Measurements from ENCODE around the gene GABRB1.

Gene GABRB1

GRCh38 chr4:47194036-47194737, 162.8 kb downstream of the GABRB1 start:
- no peak for TF ChIP-seq EZH2 (IDR thresholded peaks at IDR 0.05; ENCODE audit: borderline replicate concordance, low read depth, low read length, severe bottlenecking)
- TF ChIP-seq CTCF (IDR thresholded peaks at IDR 0.05; ENCODE audit: borderline replicate concordance, extremely low read depth, low read length, poor library complexity, severe bottlenecking): no peak

GRCh38 chr4:47195706-47196105, 164.3 kb downstream of the GABRB1 start:
- no peak for DNase-seq
- H3K27me3 ChIP-seq (ENCODE audit: insufficient read depth, low read length, poor library complexity): no peaks in the 10 kb centered on the region
- H3K9me3 ChIP-seq (ENCODE audit: insufficient read depth, low read length, severe bottlenecking): no peaks in the 10 kb centered on the region
- H3K79me2 ChIP-seq (ENCODE audit: insufficient read depth, low read length): no peaks in the 10 kb centered on the region
- no peak for ATAC-seq (ENCODE audit: insufficient read depth, low read depth)
- H3K4me3 ChIP-seq (ENCODE audit: low read depth in 1 of 2, low read length in 2 of 2): no peak overlapping the region
- H3K4me2 ChIP-seq (ENCODE audit: insufficient read depth, low read length): no peak overlapping the region
- no peak overlapping the region for H3K9ac ChIP-seq (ENCODE audit: low read depth, low read length)
- no peaks in the 10 kb centered on the region for H4K20me1 ChIP-seq (ENCODE audit: insufficient read depth, low read length)
- no peak overlapping the region for H3K27ac ChIP-seq (ENCODE audit: low read length)
- H2AFZ ChIP-seq (ENCODE audit: low read depth, low read length): no peak overlapping the region
- H3K36me3 ChIP-seq (ENCODE audit: insufficient read depth, low read length): no peaks in the 10 kb centered on the region
- TF ChIP-seq EZH2 (IDR thresholded peaks at IDR 0.05; ENCODE audit: borderline replicate concordance, low read depth, low read length, severe bottlenecking): no peak
- no peak for TF ChIP-seq CTCF (IDR thresholded peaks at IDR 0.05; ENCODE audit: borderline replicate concordance, extremely low read depth, low read length, poor library complexity, severe bottlenecking)
- H3K4me1 ChIP-seq (ENCODE audit: insufficient read depth, low read length): no peaks in the 10 kb centered on the region

More at GRCh38 chr4:47194036-47194737, 162.8 kb downstream of the GABRB1 start:
- Histone ChIP-seq H3K9ac (ENCODE audit: low read depth, low read length) (no peak overlapping the region), H3K27me3 (ENCODE audit: insufficient read depth, low read length, poor library complexity) (no peaks in the 10 kb centered on the region), H2AFZ (ENCODE audit: low read depth, low read length) (no peak overlapping the region), H4K20me1 (ENCODE audit: insufficient read depth, low read length) (no peaks in the 10 kb centered on the region), H3K4me1 (ENCODE audit: insufficient read depth, low read length) (no peaks in the 10 kb centered on the region), H3K36me3 (ENCODE audit: insufficient read depth, low read length) (no peaks in the 10 kb centered on the region), H3K9me3 (ENCODE audit: insufficient read depth, low read length, severe bottlenecking) (no peaks in the 10 kb centered on the region), H3K4me2 (ENCODE audit: insufficient read depth, low read length) (no peak overlapping the region), H3K4me3 (ENCODE audit: low read depth in 1 of 2, low read length in 2 of 2) (no peak overlapping the region), H3K27ac (ENCODE audit: low read length) (no peak overlapping the region), H3K79me2 (ENCODE audit: insufficient read depth, low read length) (no peaks in the 10 kb centered on the region)
- ATAC-seq (ENCODE audit: insufficient read depth, low read depth) (no peak), DNase-seq (no peak)

- no peaks in the 10 kb centered on the region for H3K79me2 ChIP-seq (ENCODE audit: insufficient read depth, low read length)
- DNase-seq: no peak
- no peaks in the 10 kb centered on the region for H3K36me3 ChIP-seq (ENCODE audit: insufficient read depth, low read length)
- TF ChIP-seq EZH2 (IDR thresholded peaks at IDR 0.05; ENCODE audit: borderline replicate concordance, low read depth, low read length, severe bottlenecking) (no peak), CTCF (IDR thresholded peaks at IDR 0.05; ENCODE audit: borderline replicate concordance, extremely low read depth, low read length, poor library complexity, severe bottlenecking) (no peak)
- H3K27me3 ChIP-seq (ENCODE audit: insufficient read depth, low read length, poor library complexity): no peaks in the 10 kb centered on the region
- no peak overlapping the region for H3K4me2 ChIP-seq (ENCODE audit: insufficient read depth, low read length)
- H3K27ac ChIP-seq (ENCODE audit: low read length): no peak overlapping the region
- H3K9ac ChIP-seq (ENCODE audit: low read depth, low read length): no peak overlapping the region
- no peaks in the 10 kb centered on the region for H4K20me1 ChIP-seq (ENCODE audit: insufficient read depth, low read length)
- H3K9me3 ChIP-seq (ENCODE audit: insufficient read depth, low read length, severe bottlenecking): no peaks in the 10 kb centered on the region
- H3K4me3 ChIP-seq (ENCODE audit: low read depth in 1 of 2, low read length in 2 of 2): no peak overlapping the region
- no peaks in the 10 kb centered on the region for H3K4me1 ChIP-seq (ENCODE audit: insufficient read depth, low read length)
- no peak overlapping the region for H2AFZ ChIP-seq (ENCODE audit: low read depth, low read length)
- no peak for ATAC-seq (ENCODE audit: insufficient read depth, low read depth)
These were observed 167.4 kb downstream of the GABRB1 start for GRCh38 chr4:47198791-47199190.

Data from DND-41 (cell line).